T-helper 1 cell treated with Interleukin-12 subunit alpha and Interleukin-12 subunit beta and Interleukin-4 antibody, amounts not matched to agents 30 μg/mL and 1 μg/mL, for 36 hours (primary cell): Measurements from ENCODE around the gene SAMD8.

Experiments
- H3K27ac Mint-ChIP-seq: one replicate; pipeline ENCODE4 v1.8.0; 2021; ENCODE audit warnings: mild to moderate bottlenecking, mixed read lengths
- H3K27me3 Mint-ChIP-seq: one replicate; pipeline ENCODE4 v1.8.0; 2021; ENCODE audit warnings: low read depth, mixed read lengths
- H3K36me3 Mint-ChIP-seq: one replicate; pipeline ENCODE4 v1.8.0; 2021; ENCODE audit warnings: low read depth, mixed read lengths
- H3K4me1 Mint-ChIP-seq: one replicate; pipeline ENCODE4 v1.8.0; 2021; ENCODE audit warnings: low read depth, mixed read lengths
- H3K4me3 Mint-ChIP-seq: one replicate; pipeline ENCODE4 v1.8.0; 2021; ENCODE audit warnings: mild to moderate bottlenecking, moderate library complexity, mixed read lengths
- H3K9me3 Mint-ChIP-seq: one replicate; pipeline ENCODE4 v1.8.0; 2021; ENCODE audit warnings: mixed read lengths

The SAMD8 gene

DNA sequence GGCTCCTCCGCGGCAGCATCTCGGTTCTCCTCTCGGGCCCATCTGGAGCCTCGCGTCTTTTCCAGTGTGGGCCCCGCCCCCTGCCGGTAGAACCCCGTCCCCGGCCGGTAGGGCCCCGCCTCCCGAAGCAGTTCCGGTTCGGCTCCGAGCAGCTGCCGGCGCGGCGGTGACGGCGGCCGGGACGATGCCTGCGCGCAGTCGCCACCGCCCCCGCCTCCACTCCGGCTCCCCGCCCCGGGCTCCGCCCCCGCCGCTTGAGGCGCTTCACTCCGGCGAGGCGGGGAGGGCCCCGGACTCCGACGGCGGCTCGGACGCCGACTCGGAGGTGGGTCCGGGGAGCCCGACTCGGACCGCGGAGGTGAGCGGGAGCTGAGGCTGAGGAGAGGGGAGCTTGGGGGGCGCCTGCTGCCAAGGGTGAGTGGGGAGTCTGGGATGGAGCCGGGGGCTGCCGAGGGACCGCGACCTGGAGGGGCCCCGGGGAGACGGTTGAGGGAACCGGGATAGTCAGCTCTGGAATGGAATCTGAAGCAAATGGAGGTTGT lies at the start of gene SAMD8:
Gene SAMD8 (plus strand): TSS at position 292 of the 542 bp plus-strand sequence. CDS start 38,873 bp downstream, outside the sequence.
- Mint-ChIP-seq H3K27me3 (no peaks in the 10 kb centered on the region), H3K27ac (peak within 1 kb of the TSS; percentile 88), H3K9me3 (no peaks in the 10 kb centered on the region), H3K36me3 (peaks cover 6% of the 10 kb centered on the region), H3K4me3 (peak within 1 kb of the TSS; percentile 88), H3K4me1 (peaks cover 40% of the 10 kb centered on the region)

DNA sequence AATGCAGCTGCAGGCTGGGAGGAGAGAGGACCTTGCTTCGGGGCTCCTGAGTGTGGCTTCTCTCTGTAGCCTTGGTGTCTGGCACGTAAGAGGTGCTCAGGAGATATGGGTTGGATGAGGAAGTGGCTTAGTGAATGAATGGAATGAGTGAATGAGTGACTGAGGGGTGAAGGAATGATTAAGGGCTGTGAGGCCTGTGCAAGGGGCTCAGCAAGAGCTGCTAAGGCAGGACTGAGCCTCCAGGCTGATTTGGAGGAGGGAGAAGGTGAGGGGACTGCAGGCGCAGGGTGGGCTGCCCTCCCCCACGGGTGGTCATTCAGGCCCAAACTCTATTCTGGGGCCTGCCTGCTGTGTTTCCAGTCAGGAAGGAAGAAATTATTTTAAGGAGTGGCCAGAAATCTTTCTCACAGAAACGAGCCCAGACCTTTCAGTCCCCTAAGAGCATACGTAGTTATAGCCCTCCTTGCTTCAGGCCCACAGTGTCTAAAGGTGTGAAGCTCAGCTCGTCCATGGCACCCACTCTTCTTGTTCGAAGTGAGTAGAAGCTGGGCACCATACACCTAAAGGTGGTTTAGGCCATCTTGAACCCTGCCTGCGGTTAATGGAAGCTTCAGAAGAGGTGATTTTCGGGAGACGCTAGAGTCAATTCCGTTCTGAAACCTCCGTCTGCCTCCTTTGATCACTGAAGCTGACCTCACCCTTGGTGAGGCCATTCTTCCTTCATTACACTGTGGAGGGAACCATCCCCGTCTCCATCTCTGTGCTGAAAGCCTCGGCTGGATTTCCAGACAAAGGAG lies 49.5 kb upstream of the SAMD8 start:
- H3K4me1 Mint-ChIP-seq, result no peaks in the 10 kb centered on the region
- H3K4me3 Mint-ChIP-seq, result no peak overlapping the region
- H3K9me3 Mint-ChIP-seq, result no peaks in the 10 kb centered on the region
- H3K27ac Mint-ChIP-seq, result peak overlapping the region; percentile 16
- no peaks in the 10 kb centered on the region for H3K36me3 Mint-ChIP-seq
- H3K27me3 Mint-ChIP-seq, result no peaks in the 10 kb centered on the region

DNA sequence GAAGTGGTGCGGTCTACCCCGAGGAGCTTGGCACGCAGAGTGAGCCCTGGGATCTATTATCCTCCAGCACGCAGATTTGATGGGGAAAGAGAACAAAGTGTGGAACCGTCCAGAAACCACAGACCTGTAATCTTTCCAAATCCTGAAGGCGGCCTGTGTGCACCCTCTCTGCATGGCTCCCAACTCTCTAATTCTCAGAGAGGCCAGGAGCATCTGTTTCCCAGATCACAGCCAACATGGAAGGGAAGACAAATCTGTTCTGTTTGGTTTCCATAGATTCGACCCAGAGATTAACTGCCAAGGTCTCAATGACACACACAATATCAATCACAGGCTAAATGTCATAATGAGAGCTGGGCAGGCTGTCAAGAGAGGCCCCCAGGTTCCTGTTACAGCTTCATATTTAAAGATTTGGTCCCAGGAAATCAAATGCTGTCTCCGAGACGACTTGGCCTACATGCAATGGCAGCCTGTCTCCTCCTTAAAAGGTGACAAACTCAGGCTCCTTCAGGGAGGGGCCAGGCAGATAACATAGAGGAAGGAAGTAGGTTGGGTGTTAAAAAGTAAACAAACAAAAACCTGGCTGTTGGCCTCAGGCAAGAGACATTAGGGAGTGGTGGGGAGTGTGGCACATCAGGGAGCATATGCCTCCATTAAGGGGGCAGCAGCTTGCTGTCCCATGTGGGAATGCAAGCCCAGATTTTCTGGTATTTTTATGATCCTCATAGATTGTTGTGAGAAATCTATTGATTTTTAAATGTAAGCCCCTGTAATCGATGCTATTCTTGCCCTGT lies 48.8 kb upstream of the SAMD8 start:
- Mint-ChIP-seq H3K4me3 (no peak overlapping the region), H3K27ac (no peak overlapping the region), H3K27me3 (no peaks in the 10 kb centered on the region), H3K9me3 (no peaks in the 10 kb centered on the region), H3K36me3 (no peaks in the 10 kb centered on the region), H3K4me1 (no peaks in the 10 kb centered on the region)

DNA sequence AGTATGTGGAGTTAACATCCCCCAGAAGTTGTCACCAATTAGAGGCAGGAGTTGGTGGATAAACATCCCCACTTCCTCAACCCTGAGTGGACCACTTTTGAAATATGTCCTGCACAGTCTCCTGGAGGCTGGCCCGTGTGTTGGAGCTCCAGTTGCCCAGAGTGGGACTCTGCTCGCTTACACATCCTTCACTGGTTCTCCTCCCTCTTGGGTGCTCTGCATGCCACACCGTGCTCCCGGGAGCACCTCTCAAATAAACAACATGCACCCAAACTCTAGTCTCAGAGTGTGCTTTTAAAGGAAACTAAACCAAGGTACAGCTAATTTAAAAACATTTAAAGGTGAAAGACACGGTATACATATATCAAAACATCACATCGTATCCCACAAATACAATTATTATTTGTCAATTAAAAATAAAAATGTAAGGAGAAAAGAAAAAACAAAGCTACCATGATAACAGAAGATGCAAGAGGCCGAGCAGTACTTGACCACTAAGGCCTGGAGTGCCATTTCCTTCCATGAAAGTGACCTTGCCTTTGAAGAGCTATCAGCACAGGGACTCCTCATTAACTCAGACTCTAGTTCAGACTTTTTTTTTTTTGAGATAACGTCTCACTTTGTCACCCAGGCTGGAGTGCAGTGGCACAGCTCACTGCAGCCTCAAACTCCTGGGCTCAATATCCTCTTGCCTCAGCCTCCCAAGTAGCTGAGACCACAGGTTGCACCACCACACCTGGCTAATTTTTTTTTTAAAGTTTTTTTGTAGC lies 47.8 kb upstream of the SAMD8 start:
- Mint-ChIP-seq H3K27me3 (no peaks in the 10 kb centered on the region), H3K9me3 (no peaks in the 10 kb centered on the region), H3K27ac (no peak overlapping the region), H3K4me3 (no peak overlapping the region), H3K36me3 (no peaks in the 10 kb centered on the region), H3K4me1 (no peaks in the 10 kb centered on the region)

DNA sequence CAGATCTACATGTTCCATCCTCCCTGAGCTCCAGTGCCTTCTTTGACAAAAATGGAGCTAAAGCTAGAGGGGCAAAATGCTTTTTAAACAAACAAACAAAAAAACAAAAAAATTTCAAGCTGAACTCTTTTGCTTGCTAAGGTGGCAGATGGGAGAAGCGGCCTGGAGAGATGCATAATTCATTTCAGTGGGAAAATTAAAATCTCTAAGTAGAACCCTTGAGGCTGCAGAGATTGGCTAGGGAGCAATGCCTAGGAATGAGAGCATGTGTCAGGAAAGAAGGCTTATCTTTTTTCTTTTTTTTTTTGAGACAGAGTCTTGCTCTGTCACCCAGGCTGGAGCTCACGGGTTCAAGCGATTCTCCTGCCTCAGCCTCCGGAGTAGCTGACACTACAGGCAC lies 46.4 kb upstream of the SAMD8 start:
- Mint-ChIP-seq H3K4me1 (no peaks in the 10 kb centered on the region), H3K27me3 (no peaks in the 10 kb centered on the region)

DNA sequence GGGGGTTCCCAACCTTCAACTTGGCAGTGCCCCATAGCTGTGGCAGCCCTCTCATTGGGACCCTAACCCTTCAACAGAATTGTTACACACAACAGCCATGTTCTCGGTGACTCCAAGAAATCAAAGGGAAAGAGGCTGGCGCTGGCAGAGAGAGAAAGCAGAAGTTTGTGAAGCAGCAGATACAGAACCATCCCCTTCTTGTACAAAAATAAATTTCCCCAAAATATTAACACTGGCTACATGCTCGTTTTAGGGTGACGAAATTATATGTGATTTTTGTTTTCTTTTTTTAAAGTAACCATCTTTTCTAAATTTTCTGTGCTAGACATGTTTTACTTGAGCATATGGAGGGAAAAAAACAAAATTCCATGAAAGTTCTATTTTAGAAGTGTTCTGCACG lies 45.2 kb upstream of the SAMD8 start:
- Mint-ChIP-seq H3K4me1 (no peaks in the 10 kb centered on the region), H3K4me3 (no peak overlapping the region), H3K9me3 (no peaks in the 10 kb centered on the region), H3K36me3 (no peaks in the 10 kb centered on the region), H3K27me3 (no peaks in the 10 kb centered on the region), H3K27ac (no peak overlapping the region)

More for the DNA sequence above, 46.4 kb upstream of the SAMD8 start:
- no peak overlapping the region for H3K4me3 Mint-ChIP-seq
- no peaks in the 10 kb centered on the region for H3K9me3 Mint-ChIP-seq
- H3K36me3 Mint-ChIP-seq, result no peaks in the 10 kb centered on the region
- no peak overlapping the region for H3K27ac Mint-ChIP-seq

DNA sequence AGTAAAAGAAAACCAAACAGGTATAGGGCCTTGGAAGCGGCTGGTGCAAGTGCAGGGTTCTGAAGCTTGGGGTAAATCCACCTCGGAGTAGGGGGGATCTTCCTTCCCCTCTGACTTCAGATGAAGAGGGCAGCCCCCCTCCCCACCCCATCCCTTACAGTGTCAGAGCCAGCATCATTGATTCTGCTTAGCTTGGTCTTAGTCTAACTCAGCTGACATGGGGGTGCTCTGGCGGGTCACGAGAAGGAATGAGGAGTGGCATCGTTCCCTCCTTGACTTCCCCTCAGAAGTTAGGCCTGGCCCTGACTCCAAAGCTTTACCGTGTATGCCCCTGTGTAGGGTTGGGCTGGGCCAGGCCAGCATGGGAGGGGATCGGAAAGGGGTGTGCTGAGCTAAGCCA lies 44.2 kb upstream of the SAMD8 start:
- H3K4me1 Mint-ChIP-seq, result no peaks in the 10 kb centered on the region
- H3K9me3 Mint-ChIP-seq, result no peaks in the 10 kb centered on the region
- H3K36me3 Mint-ChIP-seq, result no peaks in the 10 kb centered on the region
- H3K27ac Mint-ChIP-seq, result no peak overlapping the region
- no peaks in the 10 kb centered on the region for H3K27me3 Mint-ChIP-seq
- H3K4me3 Mint-ChIP-seq, result no peak overlapping the region

DNA sequence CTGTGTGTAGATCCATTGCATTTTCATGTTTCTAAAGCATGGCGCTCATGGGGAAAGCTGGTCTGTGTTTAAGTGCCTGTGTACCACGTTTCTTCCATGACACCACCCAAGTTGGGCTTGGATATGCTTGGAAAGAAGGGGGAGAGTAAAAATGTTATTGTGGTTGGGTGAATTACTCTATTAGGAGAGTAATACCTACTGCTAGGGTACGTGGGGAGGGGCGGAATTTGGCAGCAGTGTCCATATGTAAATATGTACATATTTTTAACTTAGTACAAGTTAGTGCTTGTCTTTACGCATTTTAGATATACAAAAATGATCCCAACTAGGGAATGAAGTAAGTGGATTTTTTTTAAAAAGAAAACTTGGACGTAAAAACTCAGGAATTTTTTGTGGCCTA lies 42.9 kb upstream of the SAMD8 start:
- no peaks in the 10 kb centered on the region for H3K27me3 Mint-ChIP-seq
- H3K4me3 Mint-ChIP-seq, result no peak overlapping the region
- H3K4me1 Mint-ChIP-seq, result no peaks in the 10 kb centered on the region
- H3K9me3 Mint-ChIP-seq, result no peaks in the 10 kb centered on the region
- H3K27ac Mint-ChIP-seq, result no peak overlapping the region
- H3K36me3 Mint-ChIP-seq, result no peaks in the 10 kb centered on the region

DNA sequence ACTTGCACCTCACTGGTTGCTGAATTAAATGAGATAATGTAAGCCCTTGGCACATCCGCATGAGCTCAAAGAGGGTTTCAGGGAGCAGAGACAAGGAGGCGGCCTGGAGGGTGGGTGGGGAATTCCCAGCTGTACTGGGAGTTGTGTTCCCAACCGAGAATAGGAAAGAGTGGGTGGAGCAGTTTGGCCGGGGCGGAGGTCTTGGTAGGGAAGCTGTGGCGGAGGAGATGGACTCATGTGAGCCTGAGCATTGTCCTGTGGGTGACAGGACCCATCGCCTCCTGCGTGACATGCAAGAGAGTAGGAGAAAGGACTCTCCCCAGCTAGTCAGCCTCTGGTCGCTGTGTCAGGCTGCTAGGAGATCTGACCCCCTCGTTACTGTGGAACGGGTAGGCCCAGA lies 41.0 kb upstream of the SAMD8 start:
- H3K36me3 Mint-ChIP-seq, result no peaks in the 10 kb centered on the region
- H3K4me1 Mint-ChIP-seq, result peaks cover 12% of the 10 kb centered on the region
- no peak overlapping the region for H3K4me3 Mint-ChIP-seq
- H3K27ac Mint-ChIP-seq, result no peak overlapping the region
- no peaks in the 10 kb centered on the region for H3K9me3 Mint-ChIP-seq
- H3K27me3 Mint-ChIP-seq, result no peaks in the 10 kb centered on the region

DNA sequence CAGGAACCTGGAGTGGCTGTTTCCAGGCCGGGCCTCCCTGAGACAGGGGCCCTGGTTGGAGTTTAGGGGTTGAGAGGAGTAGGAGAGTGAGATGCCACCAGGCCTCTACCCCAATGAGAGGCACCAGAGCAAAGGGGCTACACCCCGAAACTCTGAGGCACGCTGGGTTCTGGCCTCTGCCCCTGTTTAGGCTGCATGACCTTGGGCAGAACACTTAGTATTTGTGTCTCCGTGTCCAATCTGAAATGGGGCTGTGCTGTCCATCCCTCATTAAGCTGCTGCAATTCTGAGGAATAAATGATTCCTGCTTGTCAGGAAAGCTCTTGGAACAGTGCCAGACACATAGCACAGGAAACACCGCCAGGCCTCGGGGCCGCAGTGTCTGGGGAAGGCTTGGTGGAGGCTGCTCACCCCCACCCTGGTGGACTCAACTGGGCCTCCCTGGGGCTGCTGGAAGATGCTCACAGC lies 40.5 kb upstream of the SAMD8 start:
- Mint-ChIP-seq H3K27me3 (no peaks in the 10 kb centered on the region), H3K4me1 (peaks cover 12% of the 10 kb centered on the region), H3K27ac (no peak overlapping the region), H3K36me3 (no peaks in the 10 kb centered on the region), H3K4me3 (no peak overlapping the region), H3K9me3 (no peaks in the 10 kb centered on the region)

DNA sequence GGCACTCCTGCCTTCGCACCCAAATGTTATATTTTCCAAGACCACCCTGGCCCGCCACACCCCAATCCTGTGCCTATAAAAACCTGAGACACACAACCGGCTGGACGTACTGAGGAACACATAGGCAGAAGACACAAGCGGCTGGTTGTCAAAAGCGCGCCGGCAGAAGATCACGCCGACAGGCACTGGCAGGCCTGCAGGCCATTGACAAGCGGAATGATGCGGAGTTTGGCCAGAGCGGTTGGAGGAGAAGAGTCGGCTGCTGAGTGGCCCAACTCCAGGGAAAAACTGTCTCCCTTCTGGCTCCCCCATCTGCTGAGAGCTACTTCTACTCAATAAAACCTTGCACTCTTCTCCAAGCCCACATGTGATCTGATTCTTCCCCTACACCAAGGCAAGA lies 39.7 kb upstream of the SAMD8 start:
- H3K27ac Mint-ChIP-seq, result no peak overlapping the region
- H3K9me3 Mint-ChIP-seq, result no peaks in the 10 kb centered on the region
- no peak overlapping the region for H3K4me3 Mint-ChIP-seq
- H3K27me3 Mint-ChIP-seq, result no peaks in the 10 kb centered on the region
- no peaks in the 10 kb centered on the region for H3K36me3 Mint-ChIP-seq
- peaks cover 12% of the 10 kb centered on the region for H3K4me1 Mint-ChIP-seq

DNA sequence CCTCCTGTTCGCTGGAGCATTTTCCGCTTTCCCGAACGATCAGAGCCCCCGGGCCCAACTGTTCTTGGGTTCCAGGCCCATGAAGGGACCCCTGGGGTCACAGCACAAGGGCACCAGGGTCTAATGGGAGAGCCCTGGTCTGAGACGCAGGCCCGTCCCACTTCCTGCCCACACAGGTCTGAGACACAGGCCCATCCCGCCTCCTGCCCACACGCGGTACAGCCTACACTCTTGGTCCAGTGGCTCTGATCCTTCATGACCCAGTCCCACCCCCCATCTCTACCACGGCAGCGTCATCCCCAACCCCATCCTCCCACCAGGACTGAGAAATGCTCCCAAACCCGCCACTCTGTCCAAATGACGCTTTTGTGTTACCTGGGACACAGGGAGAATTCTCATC lies 38.7 kb upstream of the SAMD8 start:
- Mint-ChIP-seq H3K27me3 (no peaks in the 10 kb centered on the region), H3K9me3 (no peaks in the 10 kb centered on the region)

DNA sequence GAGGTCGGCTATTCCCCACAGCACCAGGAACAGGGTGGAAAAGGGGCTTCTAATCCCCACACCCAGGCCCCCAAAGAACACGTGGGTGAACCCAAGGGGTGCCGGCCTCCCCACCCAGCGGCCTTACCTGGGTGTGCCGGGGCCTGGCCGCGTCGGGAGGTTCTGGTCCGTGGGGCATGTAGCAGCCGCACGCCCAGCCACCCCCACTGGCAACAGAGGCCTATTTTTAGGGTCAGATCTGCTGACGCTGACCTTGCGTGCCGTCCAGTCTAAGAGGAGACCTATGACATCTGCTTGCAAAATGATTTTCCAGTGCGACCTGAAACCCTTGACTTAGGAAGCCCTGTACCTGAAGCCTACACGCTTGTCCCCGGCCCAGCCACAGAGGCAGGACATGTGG lies 38.0 kb upstream of the SAMD8 start:
- H3K4me3 Mint-ChIP-seq, result no peak overlapping the region
- H3K27me3 Mint-ChIP-seq, result no peaks in the 10 kb centered on the region
- H3K9me3 Mint-ChIP-seq, result no peaks in the 10 kb centered on the region
- H3K27ac Mint-ChIP-seq, result no peak overlapping the region
- H3K36me3 Mint-ChIP-seq, result no peaks in the 10 kb centered on the region
- peaks cover 12% of the 10 kb centered on the region for H3K4me1 Mint-ChIP-seq

More for the DNA sequence above, 38.7 kb upstream of the SAMD8 start:
- H3K27ac Mint-ChIP-seq, result no peak overlapping the region
- no peak overlapping the region for H3K4me3 Mint-ChIP-seq
- no peaks in the 10 kb centered on the region for H3K36me3 Mint-ChIP-seq
- peaks cover 12% of the 10 kb centered on the region for H3K4me1 Mint-ChIP-seq

DNA sequence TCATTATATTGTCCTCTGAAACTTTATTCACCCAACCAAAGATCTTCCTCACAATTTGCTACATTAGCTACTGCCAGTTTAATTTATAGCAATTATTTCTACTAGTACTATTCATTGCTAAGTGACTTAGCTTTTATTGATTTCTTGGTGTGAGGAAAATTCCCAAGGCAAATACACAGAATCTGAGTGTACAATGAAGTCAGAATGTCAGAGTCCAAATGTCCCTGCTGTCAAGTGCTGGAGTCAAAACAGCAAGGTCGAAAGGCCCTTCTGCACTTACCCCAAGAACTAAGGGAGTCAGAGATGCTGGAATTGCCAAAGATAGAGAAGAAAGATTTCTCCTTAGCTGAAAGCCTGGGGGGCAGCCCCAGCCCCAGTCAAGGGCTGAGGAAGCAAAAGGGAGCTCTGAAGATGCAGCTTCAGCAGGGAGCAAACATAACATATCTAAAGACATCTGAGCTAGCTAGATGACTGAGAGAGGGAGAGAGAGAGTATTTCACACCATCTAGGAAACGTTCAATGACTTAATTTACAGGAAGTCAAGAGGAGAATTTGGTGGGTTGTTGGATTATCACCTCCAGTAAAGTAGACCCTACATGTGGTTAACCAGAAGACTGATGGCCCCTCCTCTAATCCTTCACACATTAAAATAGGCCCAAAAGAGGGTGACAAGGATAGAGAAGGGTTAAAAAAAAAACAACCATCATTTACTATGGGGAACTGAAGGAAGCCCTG lies 36.6 kb upstream of the SAMD8 start:
- Mint-ChIP-seq H3K9me3 (no peaks in the 10 kb centered on the region), H3K27ac (no peak overlapping the region), H3K4me1 (peaks cover 12% of the 10 kb centered on the region), H3K27me3 (no peaks in the 10 kb centered on the region), H3K36me3 (no peaks in the 10 kb centered on the region), H3K4me3 (no peak overlapping the region)
